Prostate gland (tissue), 2 donors: ENCODE results near the gene GRAMD1B.

ENCODE experiments used
- CTCF ChIP-seq, 4 experiments: fragments of 200-600 bp in 2 of 4; fragments of 450-650 bp in 2 of 4; sonication (generic) in 2 of 4; IDR thresholded peaks; 1 replicate in 3 of 4; 2 replicates in 1 of 4; pipeline ENCODE4 v1.5.1; 2016 to 2019; ENCODE audit warnings: antibody characterized with exemption in 4 of 4, mild to moderate bottlenecking in 2 of 4, moderate library complexity in 2 of 4
- POLR2A ChIP-seq: fragments of 450-650 bp; IDR thresholded peaks from one replicate; pipeline ENCODE4 v1.6.1; 2016; ENCODE audit warnings: antibody characterized with exemption, mild to moderate bottlenecking
- POLR2AphosphoS5 ChIP-seq: sonication (generic); formaldehyde crosslinking; IDR thresholded peaks from one replicate; pipeline ENCODE4 v1.6.1; 2017; ENCODE audit warnings: antibody characterized with exemption

- no peak for TF ChIP-seq POLR2AphosphoS5
- no peak for TF ChIP-seq POLR2A
- TF ChIP-seq CTCF (IDR thresholded peaks at IDR 0.05): no peak
These were observed 44.9 kb downstream of the GRAMD1B start for GRCh38 chr11:123474994-123475393.
